HepG2 (cell line): ENCODE data around the gene IPPK. TPM values are rescaled to one million over a fixed set of nuclear protein-coding genes. Genes with fewer than 3 reads are reported as not detected.

Experiments used
- ATAC-seq: fragments of 200-7000 bp; cut with Tn5 transposase; 3 replicates; pipeline ENCODE4 v1.9.1; 2020; ENCODE audit warnings: mild to moderate bottlenecking, moderate library complexity
- BruUV-seq: library from RNA; stranded (reverse); fragments of 400-500 nt; replicated peaks from 2 replicates; lab custom pipeline; 2021; lab: Mats Ljungman, UMichigan
- CTCF ChIA-PET: fragments of 300-600 bp; formaldehyde crosslinking; extraction: SDS; loops from one replicate; lab custom pipeline; 2021; ENCODE audit warnings: low total read pairs, inconsistent platforms, low intra/inter-chr PET ratio; lab: Yijun Ruan, JAX
- POLR2A ChIA-PET: fragments of 350-600 bp; sonication (Branson Sonifier 250); formaldehyde crosslinking; loops from one replicate; lab custom pipeline; 2020; ENCODE audit warnings: antibody characterized with exemption, inconsistent platforms; lab: Yijun Ruan, JAX
- DNase-seq: peaks from one replicate; pipeline ENCODE4 v3.0.0-alpha.2; 2015; ENCODE audit warnings: low spot score
- FAIRE-seq: peaks from 3 replicates; lab custom pipeline; 2011; peaks lifted over from hg19 to GRCh38; lab: Jason Lieb, UNC
- H2AFZ ChIP-seq: one replicate; pipeline ENCODE4 v1.6.1; 2011; ENCODE audit warnings: low read length, inconsistent platforms
- H3K27ac ChIP-seq: fragments of 300-600 bp; 3 replicates; pipeline ENCODE4 v1.8.0; 2011; ENCODE audit warnings: mixed run types, mild to moderate bottlenecking, mixed read lengths, low read length, inconsistent platforms; ENCODE audit not compliant: insufficient read depth; ENCODE audit errors: extremely low read length
- H3K27me3 ChIP-seq, 2 experiments: fragments of 200-600 bp in 1 of 2; 2 replicates in 1 of 2; 3 replicates in 1 of 2; pipeline versions ENCODE4 v1.6.0 to v1.8.0; 2011; ENCODE audit warnings: low read length in 2 of 2, mild to moderate bottlenecking in 2 of 2, moderate library complexity in 2 of 2, inconsistent platforms in 1 of 2; ENCODE audit not compliant: insufficient read depth in 2 of 2, control insufficient read depth in 1 of 2
- H3K36me3 ChIP-seq, 2 experiments: fragments of 200-600 bp in 1 of 2; replicated peaks in 1 of 2; 2 replicates in 1 of 2; 3 replicates in 1 of 2; pipeline versions ENCODE4 v1.5.1 to v1.8.0; 2011; ENCODE audit warnings: low read length in 2 of 2, inconsistent platforms in 1 of 2; ENCODE audit not compliant: insufficient read depth in 2 of 2, control insufficient read depth in 1 of 2
- H3K4me1 ChIP-seq: 2 replicates; pipeline ENCODE4 v1.5.1; 2012; ENCODE audit warnings: low read length, inconsistent platforms; ENCODE audit not compliant: insufficient read depth
- H3K4me2 ChIP-seq: 2 replicates; pipeline ENCODE4 v1.6.0; 2011; ENCODE audit warnings: low read depth, low read length, inconsistent platforms
- H3K4me3 ChIP-seq, 3 experiments: fragments of 200-600 bp in 1 of 3; sonication (generic), shearing (Covaris generic) in 1 of 3; replicated peaks in 1 of 3; 2 replicates each; pipeline ENCODE4 v1.5.1; 2011 to 2016; ENCODE audit warnings: low read length in 3 of 3, inconsistent platforms in 2 of 3, low read depth in 2 of 3, mild to moderate bottlenecking in 2 of 3, control low read depth in 1 of 3, mixed read lengths in 1 of 3; ENCODE audit not compliant: insufficient read depth in 1 of 3
- H3K79me2 ChIP-seq: one replicate; pipeline ENCODE4 v1.6.1; 2011; ENCODE audit warnings: low read length, inconsistent platforms; ENCODE audit not compliant: insufficient read depth
- H3K9ac ChIP-seq: 2 replicates; pipeline ENCODE4 v1.6.0; 2011; ENCODE audit warnings: mild to moderate bottlenecking, low read depth, low read length, inconsistent platforms; ENCODE audit not compliant: insufficient read depth
- H3K9me3 ChIP-seq: 2 replicates; pipeline ENCODE4 v1.5.1; 2012; ENCODE audit warnings: mild to moderate bottlenecking, low read length
- H4K20me1 ChIP-seq: 2 replicates; pipeline ENCODE4 v1.6.0; 2011; ENCODE audit warnings: inconsistent platforms, mild to moderate bottlenecking, low read length, moderate library complexity; ENCODE audit not compliant: insufficient read depth
- SOX6 ChIP-seq, 2 experiments: fragments of 450-650 bp in 1 of 2; sonication (generic) in 1 of 2; formaldehyde crosslinking in 1 of 2; IDR thresholded peaks; 2 replicates each; pipeline versions ENCODE4 v1.4.0 to v1.6.1; 2017 to 2020; ENCODE audit warnings: antibody characterized with exemption in 1 of 2, mild to moderate bottlenecking in 1 of 2, missing genetic modification reagents in 1 of 2
- YEATS4 ChIP-seq: sonication (generic); formaldehyde crosslinking; IDR thresholded peaks from 2 replicates; pipeline ENCODE4 v1.4.0; 2020; ENCODE audit warnings: missing genetic modification reagents, borderline replicate concordance
- ZFX ChIP-seq: sonication (generic); formaldehyde crosslinking; IDR thresholded peaks from 2 replicates; pipeline ENCODE4 v1.4.0; 2020; ENCODE audit warnings: mild to moderate bottlenecking, low read depth, missing genetic modification reagents, moderate library complexity
- ZMYM4 ChIP-seq: sonication (generic); formaldehyde crosslinking; IDR thresholded peaks from 2 replicates; pipeline ENCODE4 v1.8.1; 2023; ENCODE audit warnings: mild to moderate bottlenecking, missing genetic modification reagents
- ZNF121 ChIP-seq: sonication (generic); formaldehyde crosslinking; IDR thresholded peaks from 2 replicates; pipeline ENCODE4 v1.5.0; 2020; ENCODE audit warnings: mild to moderate bottlenecking, missing genetic modification reagents
- ZNF3 ChIP-seq: IDR thresholded peaks from 2 replicates; pipeline ENCODE4 v1.7.0; 2017; ENCODE audit warnings: inconsistent platforms
- ZNF484 ChIP-seq: sonication (generic); formaldehyde crosslinking; IDR thresholded peaks from 2 replicates; pipeline ENCODE4 v1.5.1; 2020; ENCODE audit warnings: mild to moderate bottlenecking, low read depth, missing genetic modification reagents, borderline replicate concordance
- ZNF747 ChIP-seq: sonication (generic); formaldehyde crosslinking; IDR thresholded peaks from 2 replicates; pipeline ENCODE4 v1.8.1; 2023; ENCODE audit warnings: missing genetic modification reagents, mild to moderate bottlenecking, borderline replicate concordance
- WGBS: methylation state at CpG from one replicate; pipeline ENCODE4 v1.1.6; 2017; ENCODE audit warnings: low lambda C conversion rate; 5-methylcytosine and 5-hydroxymethylcytosine counted together
- in situ Hi-C: cut with HindIII; loops from 2 replicates; pipeline ENCODE4 v1.10.0; 2017; ENCODE audit warnings: low pct_unique_long_range_greater_than_20kb; ENCODE audit not compliant: extremely low pct_ligation_motif_present
- intact Hi-C: fragments of 100-400 bp; cut with micrococcal nuclease; formaldehyde crosslinking; loops from one replicate; pipeline ENCODE4 v1.10.0; 2022; ENCODE audit not compliant: unreplicated experiment
- polyA plus RNA-seq, 8 experiments: library from polyadenylated mRNA; depleted of rRNA in 3 of 8; stranded (reverse) in 7 of 8; unstranded in 1 of 8; fragments of >200 nt; fragmentation: Illumina TruSeq in 4 of 8; extraction: Trizol in 4 of 8; gene quantifications; 2 replicates each; pipeline versions ENCODE4 v1.2.1 to v1.2.3, GENCODE V29; 2011 to 2016; ENCODE audit warnings: low read depth in 4 of 8, missing spikeins in 1 of 8, mixed read lengths in 1 of 8; ENCODE audit not compliant: insufficient read depth in 1 of 8
- total RNA-seq, 5 experiments: library from RNA; depleted of rRNA; stranded (reverse); fragments of >200 nt; fragmentation: Illumina TruSeq; extraction: Trizol; gene quantifications; 2 replicates each; pipeline ENCODE4 v1.2.3, GENCODE V29; 2016; ENCODE audit warnings: low read depth in 1 of 5
- TF ChIP-seq, protein P1 (sequence below): sonication (generic); formaldehyde crosslinking; IDR thresholded peaks from 2 replicates; pipeline ENCODE4 v1.8.0; 2022; ENCODE audit warnings: missing genetic modification reagents, mild to moderate bottlenecking, inconsistent platforms, borderline replicate concordance
- TF ChIP-seq, protein P2 (sequence below): sonication (generic); formaldehyde crosslinking; IDR thresholded peaks from 2 replicates; pipeline ENCODE4 v1.4.0; 2020; ENCODE audit warnings: mild to moderate bottlenecking, missing genetic modification reagents

Gene IPPK
- total and polyA plus RNA-seq, 2 of the 13 experiments (the other 11 are each of a cell fraction or from before 2014, with no cell fraction given), result 9.9 to 14.1 TPM

DNA sequence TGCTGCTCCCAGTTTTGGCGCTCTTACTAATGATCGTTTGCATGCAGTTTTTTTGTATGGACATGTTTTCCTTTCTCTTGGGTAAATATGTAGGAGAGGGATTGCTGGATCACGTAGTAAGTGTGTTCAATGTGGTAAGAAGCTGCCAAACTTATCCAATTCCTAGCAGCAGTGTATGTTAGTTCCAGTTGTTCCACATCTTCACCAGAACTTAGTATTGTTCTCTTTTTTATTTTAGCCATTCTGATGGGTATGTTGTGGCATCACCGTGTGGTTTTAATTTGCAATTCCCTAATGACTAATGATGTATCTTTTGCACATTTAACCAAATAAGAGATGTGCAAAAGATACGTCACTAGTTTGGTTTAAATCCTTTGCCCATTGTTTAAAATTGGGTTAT lies 65.9 kb downstream of the IPPK start (continued):
- TF ChIP-seq YEATS4 (CRISPR knock-in tag) (no peak), ZNF484 (no peak)
- TF ChIP-seq, protein P1, sequence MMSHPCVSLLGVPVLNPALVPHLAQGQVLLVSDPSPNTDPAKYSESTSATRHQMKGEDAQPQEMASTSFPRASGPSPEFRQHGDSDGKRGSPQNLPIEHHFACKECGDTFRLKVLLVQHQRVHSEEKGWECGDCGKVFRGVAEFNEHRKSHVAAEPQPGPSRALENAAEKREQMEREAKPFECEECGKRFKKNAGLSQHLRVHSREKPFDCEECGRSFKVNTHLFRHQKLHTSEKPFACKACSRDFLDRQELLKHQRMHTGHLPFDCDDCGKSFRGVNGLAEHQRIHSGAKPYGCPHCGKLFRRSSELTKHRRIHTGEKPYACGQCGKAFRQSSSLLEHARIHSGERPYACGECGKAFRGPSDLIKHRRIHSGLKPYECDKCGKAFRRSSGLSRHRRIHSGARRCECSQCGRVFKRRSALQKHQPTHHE (CRISPR knock-in tag), result no peak

- peak overlapping the region; percentile 23; the same call in 1 of the 2 replicates for H3K4me2 ChIP-seq
- intact Hi-C loops, result no loop called here
- no peaks in the 10 kb centered on the region for H3K9me3 ChIP-seq
- BruUV-seq, result no TSS peak
- ChIA-PET POLR2A (no interaction called here), CTCF (no interaction called here)
- H3K4me3 ChIP-seq, result no peak overlapping the region
- no peak overlapping the region for H2AFZ ChIP-seq
- ATAC-seq (peak; percentile 68), FAIRE-seq (no peak), DNase-seq (peak; percentile 31)
- no peak overlapping the region for H3K27ac ChIP-seq
- H4K20me1 ChIP-seq, result no peaks in the 10 kb centered on the region
- H3K9ac ChIP-seq, result no peak overlapping the region
- in situ Hi-C loops, result no loop called here
- no peaks in the 10 kb centered on the region for H3K27me3 ChIP-seq
- TF ChIP-seq SOX6 (IDR thresholded peaks at IDR 0.05) (no peak), SOX6 (CRISPR knock-in tag; IDR thresholded peaks at IDR 0.05) (peak; percentile 16; the same call in 1 of the 2 replicates), ZNF747 (CRISPR knock-in tag) (no peak), ZNF3 (CRISPR knock-in tag) (0 out of 2 replicates have a peak, but pooled peaks have one; percentile 34), ZFX (0 out of 2 replicates have a peak, but pooled peaks have one; percentile 49), ZNF121 (CRISPR knock-in tag) (0 out of 2 replicates have a peak, but pooled peaks have one; percentile 20), ZMYM4 (CRISPR knock-in tag) (no peak)
- TF ChIP-seq, protein P2, sequence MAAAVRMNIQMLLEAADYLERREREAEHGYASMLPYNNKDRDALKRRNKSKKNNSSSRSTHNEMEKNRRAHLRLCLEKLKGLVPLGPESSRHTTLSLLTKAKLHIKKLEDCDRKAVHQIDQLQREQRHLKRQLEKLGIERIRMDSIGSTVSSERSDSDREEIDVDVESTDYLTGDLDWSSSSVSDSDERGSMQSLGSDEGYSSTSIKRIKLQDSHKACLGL, result no peak
- no peaks in the 10 kb centered on the region for H3K79me2 ChIP-seq
- H3K4me1 ChIP-seq, result peaks cover 52% of the 10 kb centered on the region
- no peaks in the 10 kb centered on the region for H3K36me3 ChIP-seq
- 45% methylated on average over 5 of the region's 5 CpGs for WGBS
Observed at GRCh38 chr9:92603100-92603499, 66.8 kb downstream of the IPPK start.
